Measurements from ENCODE around the gene CCN5.

The CCN5 gene

GRCh38 chr20:44689809-44690208 lies 25.4 kb upstream of the CCN5 start:
- DNase-seq (ENCODE audit: extremely low read depth, insufficient read length): no peak
- H3K27me3 ChIP-seq (replicated peaks; ENCODE audit: control insufficient read depth, insufficient read depth, low read length): no peaks in the 10 kb centered on the region; the same call in 1 of the 2 replicates
- no peak overlapping the region for H3K4me3 ChIP-seq (replicated peaks; ENCODE audit: low read depth, low read length)
- no peak for TF ChIP-seq CTCF (IDR thresholded peaks at IDR 0.05; ENCODE audit: insufficient read depth, low read length, poor library complexity, severe bottlenecking)
- no peaks in the 10 kb centered on the region for H3K36me3 ChIP-seq (ENCODE audit: control insufficient read depth, insufficient read depth, low read length)

- no peak for DNase-seq (ENCODE audit: extremely low read depth, insufficient read length)
- Histone ChIP-seq H3K27me3 (replicated peaks; ENCODE audit: control insufficient read depth, insufficient read depth, low read length) (no peaks in the 10 kb centered on the region; the same call in 1 of the 2 replicates), H3K36me3 (ENCODE audit: control insufficient read depth, insufficient read depth, low read length) (no peaks in the 10 kb centered on the region), H3K4me3 (replicated peaks; ENCODE audit: low read depth, low read length) (no peak overlapping the region)
- no peak for TF ChIP-seq CTCF (IDR thresholded peaks at IDR 0.05; ENCODE audit: insufficient read depth, low read length, poor library complexity, severe bottlenecking)
These were observed 24.3 kb upstream of the CCN5 start for GRCh38 chr20:44690781-44691423.

GRCh38 chr20:44691424-44692423 lies 23.4 kb upstream of the CCN5 start:
- Histone ChIP-seq H3K4me3 (replicated peaks; ENCODE audit: low read depth, low read length) (no peak overlapping the region), H3K27me3 (replicated peaks; ENCODE audit: control insufficient read depth, insufficient read depth, low read length) (no peaks in the 10 kb centered on the region; the same call in 1 of the 2 replicates), H3K36me3 (ENCODE audit: control insufficient read depth, insufficient read depth, low read length) (no peaks in the 10 kb centered on the region)
- no peak for TF ChIP-seq CTCF (IDR thresholded peaks at IDR 0.05; ENCODE audit: insufficient read depth, low read length, poor library complexity, severe bottlenecking)
- DNase-seq (ENCODE audit: extremely low read depth, insufficient read length): no peak

GRCh38 chr20:44692932-44693480 lies 22.2 kb upstream of the CCN5 start:
- H3K27me3 ChIP-seq (replicated peaks; ENCODE audit: control insufficient read depth, insufficient read depth, low read length): no peaks in the 10 kb centered on the region; the same call in 1 of the 2 replicates
- no peak for DNase-seq (ENCODE audit: extremely low read depth, insufficient read length)

GRCh38 chr20:44693627-44694026 lies 21.5 kb upstream of the CCN5 start:
- no peak for TF ChIP-seq CTCF (IDR thresholded peaks at IDR 0.05; ENCODE audit: insufficient read depth, low read length, poor library complexity, severe bottlenecking)
- Histone ChIP-seq H3K4me3 (replicated peaks; ENCODE audit: low read depth, low read length) (no peak overlapping the region), H3K27me3 (replicated peaks; ENCODE audit: control insufficient read depth, insufficient read depth, low read length) (no peaks in the 10 kb centered on the region; the same call in 1 of the 2 replicates), H3K36me3 (ENCODE audit: control insufficient read depth, insufficient read depth, low read length) (no peaks in the 10 kb centered on the region)
- DNase-seq (ENCODE audit: extremely low read depth, insufficient read length): no peak

More at GRCh38 chr20:44692932-44693480, 22.2 kb upstream of the CCN5 start:
- no peak for TF ChIP-seq CTCF (IDR thresholded peaks at IDR 0.05; ENCODE audit: insufficient read depth, low read length, poor library complexity, severe bottlenecking)
- H3K36me3 ChIP-seq (ENCODE audit: control insufficient read depth, insufficient read depth, low read length): no peaks in the 10 kb centered on the region
- no peak overlapping the region for H3K4me3 ChIP-seq (replicated peaks; ENCODE audit: low read depth, low read length)

Measured in GM06990 (cell line).